K562 (cell line): ENCODE results near the gene WWOX.

Experiments
- BRD4 ChIP-seq: fragments of 200-600 bp; sonication (generic); IDR thresholded peaks from 2 replicates; pipeline ENCODE4 v1.6.1; 2017; ENCODE audit warnings: inconsistent platforms
- CHD2 ChIP-seq: IDR thresholded peaks from 2 replicates; pipeline ENCODE4 v1.6.1; 2011; ENCODE audit warnings: low read depth, low read length
- CREB5 ChIP-seq: fragments of 250-450 bp; sonication (Bioruptor Pico); IDR thresholded peaks from 2 replicates; pipeline ENCODE4 v1.5.0; 2020; ENCODE audit warnings: mild to moderate bottlenecking
- EP300 ChIP-seq: IDR thresholded peaks from 2 replicates; pipeline ENCODE4 v1.6.1; 2012; ENCODE audit warnings: low read length, improper control_type of control experiment
- MYC ChIP-seq, 2 experiments: fragments of 250-450 bp in 1 of 2; sonication (Bioruptor Pico) in 1 of 2; IDR thresholded peaks; 2 replicates each; pipeline versions ENCODE4 v1.5.1 to v1.6.1; 2012 to 2021; ENCODE audit warnings: low read depth in 2 of 2, borderline replicate concordance in 1 of 2, improper control_type of control experiment in 1 of 2, low read length in 1 of 2, mild to moderate bottlenecking in 1 of 2, moderate library complexity in 1 of 2
- NFIX ChIP-seq: fragments of 250-450 bp; sonication (Bioruptor Pico); IDR thresholded peaks from 2 replicates; pipeline ENCODE4 v1.4.0; 2020; ENCODE audit warnings: low read depth, mild to moderate bottlenecking, moderate library complexity
- POLR2A ChIP-seq: fragments of 450-650 bp; conservative IDR thresholded peaks from 2 replicates; pipeline ENCODE4 v1.6.1; 2016
- PRPF4 ChIP-seq: fragments of 200-400 bp; formaldehyde crosslinking; IDR thresholded peaks from one replicate; pipeline ENCODE4 v1.6.1; 2017; ENCODE audit warnings: low read length, low read depth, mild to moderate bottlenecking; ENCODE audit not compliant: insufficient read depth, poor library complexity, severe bottlenecking
- RBM17 ChIP-seq: fragments of 200-400 bp; formaldehyde crosslinking; IDR thresholded peaks from 2 replicates; pipeline ENCODE4 v1.6.1; 2017; ENCODE audit warnings: low read depth, mild to moderate bottlenecking, low read length, borderline replicate concordance
- SMAD4 ChIP-seq: fragments of 250-450 bp; sonication (Bioruptor Pico); conservative IDR thresholded peaks from 2 replicates; pipeline ENCODE4 v1.8.0; 2021; ENCODE audit warnings: inconsistent platforms, mild to moderate bottlenecking, moderate library complexity
- SMC3 ChIP-seq: conservative IDR thresholded peaks from 2 replicates; pipeline ENCODE4 v1.6.1; 2011; ENCODE audit warnings: low read depth, low read length, improper control_type of control experiment; ENCODE audit not compliant: insufficient read depth
- SREBF2 ChIP-seq: sonication (generic); formaldehyde crosslinking; IDR thresholded peaks from 2 replicates; pipeline ENCODE4 v1.4.0; 2020; ENCODE audit warnings: mild to moderate bottlenecking, missing genetic modification reagents
- TF ChIP-seq, protein P1 (sequence below), 3 experiments: IDR thresholded peaks in 2 of 3; conservative IDR thresholded peaks in 1 of 3; 2 replicates each; pipeline ENCODE4 v1.5.1; 2011 to 2012; ENCODE audit warnings: low read length in 3 of 3, mild to moderate bottlenecking in 3 of 3, control low read depth in 2 of 3, improper control_type of control experiment in 1 of 3, inconsistent platforms in 1 of 3, low read depth in 1 of 3, mixed read lengths in 1 of 3, moderate library complexity in 1 of 3; ENCODE audit not compliant: insufficient read depth in 2 of 3

DNA sequence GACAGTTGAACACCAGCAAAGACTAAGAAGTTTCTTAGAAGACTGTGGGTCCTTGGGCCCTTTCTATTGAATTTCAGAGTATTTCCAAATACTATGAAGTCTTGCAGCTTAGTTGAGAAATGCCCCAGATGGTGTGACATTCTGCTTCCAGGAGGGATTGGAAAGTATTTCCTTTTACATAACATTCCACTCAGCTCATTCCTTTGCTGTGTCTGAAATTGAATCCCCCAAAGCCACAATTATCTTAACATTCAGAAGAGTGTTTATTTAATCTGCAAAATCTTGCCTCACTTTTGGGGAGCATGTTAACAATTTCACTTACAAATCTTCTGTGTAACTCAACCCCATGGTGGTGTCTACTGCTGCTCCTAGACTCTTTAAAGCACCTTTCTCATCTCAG lies 307.7 kb downstream of the WWOX start:
- TF ChIP-seq, protein P1, sequence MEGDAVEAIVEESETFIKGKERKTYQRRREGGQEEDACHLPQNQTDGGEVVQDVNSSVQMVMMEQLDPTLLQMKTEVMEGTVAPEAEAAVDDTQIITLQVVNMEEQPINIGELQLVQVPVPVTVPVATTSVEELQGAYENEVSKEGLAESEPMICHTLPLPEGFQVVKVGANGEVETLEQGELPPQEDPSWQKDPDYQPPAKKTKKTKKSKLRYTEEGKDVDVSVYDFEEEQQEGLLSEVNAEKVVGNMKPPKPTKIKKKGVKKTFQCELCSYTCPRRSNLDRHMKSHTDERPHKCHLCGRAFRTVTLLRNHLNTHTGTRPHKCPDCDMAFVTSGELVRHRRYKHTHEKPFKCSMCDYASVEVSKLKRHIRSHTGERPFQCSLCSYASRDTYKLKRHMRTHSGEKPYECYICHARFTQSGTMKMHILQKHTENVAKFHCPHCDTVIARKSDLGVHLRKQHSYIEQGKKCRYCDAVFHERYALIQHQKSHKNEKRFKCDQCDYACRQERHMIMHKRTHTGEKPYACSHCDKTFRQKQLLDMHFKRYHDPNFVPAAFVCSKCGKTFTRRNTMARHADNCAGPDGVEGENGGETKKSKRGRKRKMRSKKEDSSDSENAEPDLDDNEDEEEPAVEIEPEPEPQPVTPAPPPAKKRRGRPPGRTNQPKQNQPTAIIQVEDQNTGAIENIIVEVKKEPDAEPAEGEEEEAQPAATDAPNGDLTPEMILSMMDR (IDR thresholded peaks at IDR 0.05 in 2 of 3, conservative IDR thresholded peaks at IDR 0.05 in 1 of 3; ENCODE audit: insufficient read depth in 2 of 3, low read depth in 1 of 3, low read length in 3 of 3): no peak
- TF ChIP-seq CREB5 (no peak), SMAD4 (CRISPR knock-in tag) (no peak), EP300 (no peak), CHD2 (no peak), MYC (IDR thresholded peaks at IDR 0.05; ENCODE audit: low read depth, low read length) (no peak), MYC (CRISPR knock-in tag; IDR thresholded peaks at IDR 0.05; ENCODE audit: borderline replicate concordance, low read depth) (no peak), SREBF2 (no peak), PRPF4 (no peak), NFIX (CRISPR knock-in tag) (no peak), SMC3 (no peak), BRD4 (no peak), POLR2A (no peak), RBM17 (no peak)
